Body of pancreas (tissue), 4 donors: ENCODE data around the gene GSS. TPM values are rescaled to one million over a fixed set of nuclear protein-coding genes. Genes with fewer than 3 reads are reported as not detected.

Experiments
- ATAC-seq: fragments of 150-250 bp; one replicate; pipeline ENCODE4 v1.9.1; 2016
- DNase-seq, 4 donors: peaks; one replicate each; pipeline ENCODE4 v3.0.0-alpha.2; 2019
- H3K27ac ChIP-seq, 4 donors: fragments of 200-600 bp; sonication (generic); 1 replicate in 3 of 4; 2 replicates in 1 of 4; pipeline versions ENCODE4 v1.5.1 to v1.6.1; 2016 to 2019; ENCODE audit warnings: mild to moderate bottlenecking in 1 of 4, mixed read lengths in 1 of 4, moderate library complexity in 1 of 4
- H3K27me3 ChIP-seq, 2 donors: fragments of 200-600 bp; sonication (generic); one replicate each; pipeline ENCODE4 v1.6.0; 2016; ENCODE audit warnings: mild to moderate bottlenecking in 1 of 2
- H3K36me3 ChIP-seq, 2 donors: fragments of 200-600 bp; sonication (generic); replicated peaks in 1 of 2; 2 replicates each; pipeline ENCODE4 v1.5.1; 2016; ENCODE audit warnings: low read depth in 2 of 2; ENCODE audit not compliant: insufficient read depth in 1 of 2
- H3K4me1 ChIP-seq: fragments of 200-600 bp; sonication (generic); one replicate; pipeline ENCODE4 v1.6.0; 2016
- H3K4me3 ChIP-seq, 2 donors: fragments of 200-600 bp; sonication (generic); 1 replicate in 1 of 2; 2 replicates in 1 of 2; pipeline ENCODE4 v1.5.1; 2016 to 2019
- H3K9me3 ChIP-seq, 3 donors: fragments of 200-600 bp; sonication (generic); 1 replicate in 2 of 3; 2 replicates in 1 of 3; pipeline ENCODE4 v1.5.1; 2016
- POLR2A ChIP-seq, 3 donors: fragments of 450-650 bp; IDR thresholded peaks; one replicate each; pipeline ENCODE4 v1.6.1; 2016; ENCODE audit warnings: antibody characterized with exemption in 3 of 3, mild to moderate bottlenecking in 2 of 3
- WGBS, 2 donors: methylation state at CpG; one replicate each; pipeline ENCODE4 v1.1.5; 2017; 5-methylcytosine and 5-hydroxymethylcytosine counted together
- intact Hi-C: fragments of 100-400 bp; cut with DNase I; formaldehyde crosslinking; loops from one replicate; pipeline ENCODE4 v1.15.1; 2023
- total RNA-seq, 2 donors: library from RNA; depleted of rRNA; stranded (reverse); fragments of >200 nt; gene quantifications; one replicate each; pipeline ENCODE4 v1.1.0, GENCODE V29; 2016
- TF ChIP-seq, protein P1 (sequence below), 7 experiments: fragments of 450-650 bp in 4 of 7; fragments of 200-600 bp in 3 of 7; sonication (generic) in 3 of 7; IDR thresholded peaks; one replicate each; pipeline ENCODE4 v1.5.1; 2016 to 2019; ENCODE audit warnings: antibody characterized with exemption in 7 of 7

GSS gene
- total RNA-seq, 2 donors from 2014 or later: 24.6 to 33.0 TPM

DNA sequence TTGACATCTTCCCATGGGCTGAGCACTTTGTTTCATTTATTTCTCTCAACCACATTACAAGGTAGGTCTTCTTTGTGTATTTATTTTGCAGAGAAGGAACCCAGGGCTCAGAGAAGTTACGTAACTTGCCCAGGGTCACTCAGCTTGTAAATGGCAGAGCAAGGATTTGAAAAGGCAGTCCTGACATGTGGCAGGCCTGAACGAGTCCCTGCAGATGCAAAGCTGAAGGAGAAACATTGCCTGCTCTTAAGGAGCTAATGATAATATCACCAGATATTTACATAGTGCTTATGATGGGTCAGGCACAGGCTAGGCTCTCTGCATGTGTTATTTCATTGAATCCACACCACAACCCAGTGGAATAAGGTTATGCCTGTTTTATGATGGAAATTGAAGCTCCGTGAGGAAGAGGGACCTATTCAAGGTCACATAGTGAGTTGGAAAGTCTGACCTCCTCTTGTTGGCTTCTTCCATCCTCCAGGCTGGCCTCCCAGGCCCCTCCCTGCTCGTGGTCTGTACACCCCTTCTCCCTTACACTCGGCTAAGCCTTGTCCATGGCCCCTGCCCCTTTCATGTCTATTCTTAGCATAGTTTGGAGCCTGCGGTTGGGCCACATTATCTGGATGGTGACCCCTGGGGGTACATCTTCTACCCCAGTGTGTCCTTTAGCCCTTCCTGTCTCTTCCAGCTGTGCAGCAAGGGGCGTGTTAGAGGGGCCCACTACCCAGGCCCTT is 12.6 kb upstream of the GSS start:
- Histone ChIP-seq H3K4me1 (no peaks in the 10 kb centered on the region), H3K4me3 (no peak overlapping the region), H3K27ac (no peak overlapping the region), H3K27me3 (no peaks in the 10 kb centered on the region), H3K36me3 (no peaks in the 10 kb centered on the region), H3K9me3 (no peaks in the 10 kb centered on the region)
- no peak for DNase-seq
- ATAC-seq: no peak
- intact Hi-C loops: no loop called here
- WGBS, 2 donors: 76 to 79% methylated on average over 6 to 7 of the region's 7 CpGs
- no peak for TF ChIP-seq POLR2A (IDR thresholded peaks at IDR 0.05)
- TF ChIP-seq, protein P1, sequence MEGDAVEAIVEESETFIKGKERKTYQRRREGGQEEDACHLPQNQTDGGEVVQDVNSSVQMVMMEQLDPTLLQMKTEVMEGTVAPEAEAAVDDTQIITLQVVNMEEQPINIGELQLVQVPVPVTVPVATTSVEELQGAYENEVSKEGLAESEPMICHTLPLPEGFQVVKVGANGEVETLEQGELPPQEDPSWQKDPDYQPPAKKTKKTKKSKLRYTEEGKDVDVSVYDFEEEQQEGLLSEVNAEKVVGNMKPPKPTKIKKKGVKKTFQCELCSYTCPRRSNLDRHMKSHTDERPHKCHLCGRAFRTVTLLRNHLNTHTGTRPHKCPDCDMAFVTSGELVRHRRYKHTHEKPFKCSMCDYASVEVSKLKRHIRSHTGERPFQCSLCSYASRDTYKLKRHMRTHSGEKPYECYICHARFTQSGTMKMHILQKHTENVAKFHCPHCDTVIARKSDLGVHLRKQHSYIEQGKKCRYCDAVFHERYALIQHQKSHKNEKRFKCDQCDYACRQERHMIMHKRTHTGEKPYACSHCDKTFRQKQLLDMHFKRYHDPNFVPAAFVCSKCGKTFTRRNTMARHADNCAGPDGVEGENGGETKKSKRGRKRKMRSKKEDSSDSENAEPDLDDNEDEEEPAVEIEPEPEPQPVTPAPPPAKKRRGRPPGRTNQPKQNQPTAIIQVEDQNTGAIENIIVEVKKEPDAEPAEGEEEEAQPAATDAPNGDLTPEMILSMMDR (IDR thresholded peaks at IDR 0.05): no peak

DNA sequence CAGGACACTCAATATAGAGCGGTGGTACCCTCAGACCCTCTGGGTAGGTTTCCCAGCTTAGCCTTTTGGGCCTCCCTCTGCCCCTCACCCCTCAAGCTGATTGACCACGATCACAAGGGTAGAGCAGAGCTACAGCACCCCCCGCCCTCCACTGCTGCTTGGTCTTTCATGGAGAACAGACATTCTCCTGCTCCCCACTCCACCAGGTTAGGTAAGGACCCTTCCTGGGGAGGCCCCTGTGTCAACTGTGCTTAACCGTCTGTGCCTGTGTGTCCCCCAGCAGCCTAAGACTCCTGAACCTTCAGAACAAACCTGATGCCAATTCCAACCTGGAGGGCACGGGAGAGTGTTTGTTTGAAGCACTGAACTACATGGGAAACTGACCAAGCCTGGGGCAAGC is 11.8 kb upstream of the GSS start:
- Histone ChIP-seq H3K4me3 (no peak overlapping the region), H3K36me3 (no peaks in the 10 kb centered on the region), H3K9me3 (no peaks in the 10 kb centered on the region), H3K27ac (no peak overlapping the region), H3K4me1 (no peaks in the 10 kb centered on the region), H3K27me3 (no peaks in the 10 kb centered on the region)
- TF ChIP-seq, protein P1 (IDR thresholded peaks at IDR 0.05): no peak
- TF ChIP-seq POLR2A (IDR thresholded peaks at IDR 0.05): no peak
- no peak for DNase-seq
- intact Hi-C loops: no loop called here
- 75 to 89% methylated on average over 4 to 5 of the region's 5 CpGs for WGBS, 2 donors
- no peak for ATAC-seq

DNA sequence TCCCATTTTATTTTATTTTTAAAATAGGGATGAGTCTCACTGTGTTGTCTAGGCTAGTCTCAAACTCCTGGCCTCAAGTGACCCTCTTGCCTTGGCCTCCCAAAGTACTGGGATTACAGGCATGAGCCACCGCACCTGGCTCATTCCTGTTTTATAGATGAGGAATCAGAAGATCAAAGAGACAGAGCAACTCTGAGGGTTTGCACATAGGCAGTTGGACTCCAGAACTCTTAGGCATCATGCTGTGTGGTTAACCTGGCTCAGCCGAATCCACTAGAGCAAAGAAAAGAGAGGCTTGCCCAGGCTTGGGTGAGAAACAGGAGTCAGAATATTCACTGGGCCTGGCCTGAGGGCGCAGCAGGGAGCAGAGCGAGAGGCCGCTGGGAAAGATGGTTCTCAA is 9.4 kb upstream of the GSS start:
- H3K4me3 ChIP-seq: no peak overlapping the region
- intact Hi-C loops: no loop called here
- no peaks in the 10 kb centered on the region for H3K9me3 ChIP-seq
- 93 to 95% methylated on average over 5 of the region's 5 CpGs for WGBS, 2 donors
- H3K4me1 ChIP-seq: no peaks in the 10 kb centered on the region
- no peaks in the 10 kb centered on the region for H3K27me3 ChIP-seq
- no peak for DNase-seq
- no peak for ATAC-seq
- TF ChIP-seq, protein P1 (IDR thresholded peaks at IDR 0.05): no peak
- TF ChIP-seq POLR2A (IDR thresholded peaks at IDR 0.05): no peak
- no peaks in the 10 kb centered on the region for H3K36me3 ChIP-seq
- H3K27ac ChIP-seq: no peak overlapping the region

DNA sequence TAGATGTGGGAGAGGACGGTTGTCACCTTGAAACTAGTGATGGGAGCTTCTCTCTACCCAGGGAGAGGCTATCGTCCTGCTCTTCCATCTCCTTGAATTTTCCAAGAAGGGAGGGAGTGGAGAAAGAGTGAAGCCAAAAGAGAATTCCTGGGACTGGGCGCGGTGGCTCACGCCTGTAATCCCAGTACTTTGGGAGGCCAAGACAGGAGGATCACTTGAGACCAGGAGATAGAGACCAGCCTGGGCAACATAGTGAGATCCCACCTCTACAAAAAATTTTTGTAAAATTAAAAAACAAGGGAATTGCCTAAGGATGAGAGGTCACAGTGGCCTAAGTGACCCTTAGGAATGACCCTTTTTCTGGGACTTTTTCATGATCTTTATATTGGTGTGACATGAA is 8.9 kb upstream of the GSS start:
- no peak for ATAC-seq
- intact Hi-C loops: loop anchor here (5.0 kb wide), 1 partner anchor 92 kb away; the partner anchor contains the start of gene GGT7
- WGBS, 2 donors: 84 to 94% methylated on average over 5 of the region's 5 CpGs

More for the DNA sequence above, 8.9 kb upstream of the GSS start:
- no peaks in the 10 kb centered on the region for H3K36me3 ChIP-seq
- DNase-seq: no peak
- H3K9me3 ChIP-seq: no peaks in the 10 kb centered on the region
- TF ChIP-seq, protein P1 (IDR thresholded peaks at IDR 0.05): no peak
- TF ChIP-seq POLR2A (IDR thresholded peaks at IDR 0.05): no peak
- H3K4me1 ChIP-seq: no peaks in the 10 kb centered on the region
- no peak overlapping the region for H3K27ac ChIP-seq
- no peak overlapping the region for H3K4me3 ChIP-seq
- no peaks in the 10 kb centered on the region for H3K27me3 ChIP-seq
